RPMI8226 (cell line): Measurements from ENCODE around the gene OSGIN1.

ENCODE experiments used
- DNase-seq: peaks from one replicate; pipeline ENCODE4 v3.0.0-alpha.2; 2015

Gene OSGIN1

DNA sequence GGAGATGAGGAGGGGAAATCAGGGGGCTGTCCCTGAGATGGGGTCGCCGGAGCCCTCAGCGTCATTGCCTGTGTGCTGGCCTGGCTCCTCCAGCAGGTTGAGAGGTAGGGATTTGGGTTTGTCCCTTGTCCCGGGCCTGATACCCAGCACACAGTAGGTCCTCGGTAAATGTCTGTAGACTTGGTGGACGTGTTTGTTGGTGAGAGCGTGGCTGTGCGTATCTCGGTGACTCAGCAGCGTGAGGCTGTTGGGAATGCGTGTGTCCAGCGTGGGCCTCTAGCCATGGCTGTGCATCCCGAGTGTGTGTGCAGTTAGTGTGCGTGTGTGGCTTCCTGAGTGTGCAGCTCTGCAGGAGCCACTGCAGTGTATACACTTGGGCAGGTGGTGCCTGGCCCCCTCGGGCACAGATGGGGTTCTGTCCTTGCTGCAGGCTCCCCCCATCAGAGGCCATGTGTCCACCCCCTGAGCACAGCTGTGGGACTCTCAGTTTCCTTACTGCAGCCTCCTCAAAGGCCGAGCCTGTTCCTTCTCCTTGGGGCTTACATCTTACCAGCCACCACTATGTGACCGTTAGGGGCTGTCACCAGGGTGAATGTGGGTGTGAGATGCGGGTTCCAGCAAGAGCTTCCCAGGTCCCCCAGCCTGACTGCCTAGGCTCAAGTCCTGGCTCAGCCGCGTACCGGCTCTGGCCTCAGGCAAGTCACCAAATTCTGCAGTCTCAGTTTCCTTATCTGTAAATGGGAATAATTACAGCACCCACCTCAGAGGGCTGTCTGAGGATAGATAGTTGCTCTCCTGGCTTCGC, 20.7 kb downstream of the OSGIN1 start:
- DNase-seq: no peak

DNA sequence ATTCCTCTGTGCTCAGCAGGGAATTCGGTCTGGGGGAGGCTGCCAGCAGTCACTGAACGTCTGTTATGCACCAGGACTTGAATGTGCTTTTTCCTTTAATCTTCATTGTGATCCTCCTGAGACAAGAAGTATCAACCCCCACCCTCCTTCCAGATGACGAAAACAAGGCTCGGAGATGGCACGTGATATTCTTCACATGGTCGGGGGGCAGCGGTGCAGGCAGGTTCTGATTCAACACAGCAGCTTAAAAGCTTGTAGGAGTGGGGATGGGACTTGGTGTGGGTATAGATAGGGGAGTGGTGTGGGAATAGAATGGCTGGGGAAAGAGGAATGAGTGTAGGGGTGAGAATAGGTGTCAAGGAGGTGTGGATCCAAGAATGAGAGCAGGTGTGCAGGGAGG, 21.4 kb downstream of the OSGIN1 start:
- DNase-seq: no peak

DNA sequence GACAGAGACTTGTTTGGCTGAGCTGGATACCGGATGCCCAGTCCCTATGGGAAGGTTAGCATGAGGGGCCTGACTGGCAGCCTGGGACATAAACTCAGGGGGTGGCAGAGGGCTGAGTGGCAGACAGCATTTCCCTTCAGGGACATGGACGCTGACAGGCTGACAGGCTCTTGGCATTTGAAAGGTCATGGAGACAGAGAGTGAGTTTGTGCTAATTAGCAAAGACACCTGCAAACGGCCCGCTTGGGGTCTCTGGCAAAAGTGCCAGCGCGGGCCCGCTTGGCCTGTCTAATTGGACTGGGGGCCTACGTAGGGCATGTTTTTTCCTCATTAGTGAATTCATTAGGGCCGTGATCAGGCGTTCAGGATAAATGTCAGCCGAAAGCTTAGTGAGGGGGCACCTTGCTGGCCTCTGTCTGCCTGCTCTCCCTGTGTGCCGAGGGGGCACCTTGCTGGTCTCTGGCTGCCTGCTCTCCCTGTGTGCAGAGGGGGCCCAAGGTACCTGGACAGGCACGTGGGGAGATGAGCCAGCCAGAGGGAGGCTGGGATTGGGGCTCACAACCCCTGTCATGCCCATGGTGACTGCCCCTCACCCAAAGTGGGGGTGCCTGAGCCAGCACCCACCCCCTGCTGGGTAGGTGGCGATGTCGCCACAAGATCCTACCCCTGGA, 22.7 kb downstream of the OSGIN1 start:
- no peak for DNase-seq

DNA sequence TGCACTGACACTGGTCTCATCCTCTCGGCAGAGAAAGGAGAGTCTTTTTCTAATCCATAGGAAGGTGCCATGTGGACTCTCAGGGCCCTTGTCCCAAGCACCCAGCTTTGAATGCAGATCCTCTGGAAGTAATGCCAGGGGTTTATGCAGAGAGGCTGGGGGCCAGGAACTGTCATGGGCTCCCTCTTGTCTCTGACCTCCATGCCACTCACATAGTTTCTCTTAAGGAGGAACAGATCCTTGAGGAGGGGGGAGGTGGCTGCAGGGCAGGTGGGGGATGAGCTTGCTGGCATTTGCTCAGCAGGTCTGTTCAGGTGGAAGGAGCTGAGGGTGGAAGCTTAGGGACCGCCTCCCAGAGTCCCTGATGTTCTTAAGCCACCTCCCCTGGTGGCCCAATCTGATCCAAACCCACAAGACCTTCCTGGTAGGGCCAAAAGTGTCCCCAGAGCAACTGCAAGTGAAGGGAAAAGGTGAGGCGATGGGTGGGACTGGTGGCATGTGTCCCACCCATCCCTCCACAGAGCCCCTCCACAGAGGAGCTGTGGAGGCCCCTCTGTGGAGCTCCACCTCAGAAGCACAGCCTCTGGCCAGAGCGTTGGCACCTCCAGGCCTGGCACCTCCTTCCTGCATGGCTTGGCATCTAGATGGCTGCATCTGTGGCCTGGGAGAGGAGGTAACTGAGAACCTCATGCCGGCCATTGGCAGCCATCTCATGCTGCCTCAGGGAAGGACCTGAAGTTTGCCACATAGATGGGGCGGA, 24.2 kb downstream of the OSGIN1 start:
- DNase-seq: no peak

DNA sequence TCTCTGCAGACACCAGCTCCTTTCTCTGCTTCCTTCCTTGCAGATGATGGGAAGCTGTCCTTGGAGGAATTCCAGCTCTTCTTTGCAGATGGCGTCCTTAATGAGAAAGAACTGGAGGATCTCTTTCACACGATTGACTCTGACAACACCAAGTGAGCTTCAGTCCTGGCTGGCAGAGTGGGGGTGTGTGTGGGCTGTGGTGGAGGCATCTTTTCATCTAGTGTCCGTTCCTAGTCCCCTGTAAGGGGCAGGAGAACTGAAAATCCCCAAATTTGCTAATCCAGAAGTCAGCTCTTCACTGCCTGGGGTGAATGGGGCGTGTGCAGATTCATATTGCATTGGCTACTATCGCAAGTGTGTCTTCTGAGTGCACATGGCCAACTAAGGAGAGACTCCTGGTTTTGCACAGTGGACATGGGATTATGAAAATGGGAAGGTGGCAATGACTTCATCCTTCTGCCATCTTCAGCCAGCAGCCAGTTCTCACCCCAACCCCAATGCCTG, 25.4 kb downstream of the OSGIN1 start:
- no peak for DNase-seq

DNA sequence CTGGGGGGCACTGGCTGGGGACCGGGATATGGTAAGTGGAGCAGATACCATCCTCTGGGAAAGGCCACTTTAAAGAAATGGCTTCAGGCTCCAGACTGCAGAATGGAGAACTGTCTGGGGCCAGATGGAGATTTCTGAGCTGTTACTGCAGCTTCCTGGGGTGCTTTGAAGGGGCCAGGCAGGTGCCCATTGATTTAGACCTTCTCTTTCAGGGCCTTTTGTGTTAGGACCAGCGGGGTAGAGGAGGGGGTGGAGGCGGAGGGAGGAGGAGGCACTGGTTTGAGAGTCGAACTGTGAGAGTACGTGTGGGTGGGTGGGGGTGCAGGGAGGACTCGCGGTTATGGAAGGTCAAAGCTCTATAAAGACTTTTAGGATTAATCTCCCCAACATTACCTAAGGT, 26.4 kb downstream of the OSGIN1 start:
- DNase-seq: no peak

- DNase-seq: no peak
Observed at GRCh38 chr16:83980794-83981193, 27.8 kb downstream of the OSGIN1 start.

DNA sequence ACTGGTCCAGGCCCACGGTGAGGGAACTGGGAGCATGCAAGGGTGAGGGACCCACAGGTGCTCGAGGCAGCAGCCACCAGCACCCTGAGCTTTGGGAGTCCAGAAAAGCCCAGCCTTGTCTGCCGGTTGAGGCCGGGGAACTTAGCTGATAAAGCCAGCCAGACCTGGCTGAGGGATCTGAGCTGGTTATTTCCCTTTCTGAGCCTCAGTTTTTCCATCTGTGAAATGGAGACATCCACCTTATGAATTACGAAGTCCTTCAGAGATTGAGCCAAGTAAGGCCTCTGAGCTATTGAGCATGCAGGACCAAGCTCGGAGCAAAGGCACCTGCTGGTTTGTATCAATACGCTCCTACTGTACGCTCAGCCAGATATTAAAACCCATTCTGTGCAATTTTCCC, 28.8 kb downstream of the OSGIN1 start:
- DNase-seq: no peak

GRCh38 chr16:83983491-83983890, 30.5 kb downstream of the OSGIN1 start:
- no peak for DNase-seq

- DNase-seq: no peak
Observed at GRCh38 chr16:83989300-83989699, 36.3 kb downstream of the OSGIN1 start.

- no peak for DNase-seq
Observed at GRCh38 chr16:83990492-83990891, 37.5 kb downstream of the OSGIN1 start.

DNA sequence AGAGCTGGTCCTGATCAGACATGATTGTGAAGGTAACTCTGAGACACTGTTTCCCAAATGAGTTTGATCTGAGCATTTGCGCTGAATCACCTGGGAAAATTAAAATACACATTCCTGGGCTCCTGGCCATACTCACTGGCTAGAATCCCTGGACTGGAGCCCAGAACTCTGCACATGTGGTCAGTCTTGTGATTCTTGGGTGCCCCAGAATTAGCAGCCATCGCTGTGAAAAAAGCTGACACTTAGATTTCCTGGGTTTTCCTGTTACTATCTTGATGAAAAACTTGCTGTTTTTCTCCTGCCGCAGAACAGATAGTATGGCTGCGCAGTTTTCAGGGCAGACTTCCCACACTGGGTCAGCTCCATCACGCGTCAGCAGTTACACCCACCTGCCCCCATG, 39.6 kb downstream of the OSGIN1 start:
- peak; percentile 91 for DNase-seq

- DNase-seq: no peak
Observed at GRCh38 chr16:83994087-83994486, 41.0 kb downstream of the OSGIN1 start.

- DNase-seq: no peak
Observed at GRCh38 chr16:83994703-83995102, 41.7 kb downstream of the OSGIN1 start.

DNA sequence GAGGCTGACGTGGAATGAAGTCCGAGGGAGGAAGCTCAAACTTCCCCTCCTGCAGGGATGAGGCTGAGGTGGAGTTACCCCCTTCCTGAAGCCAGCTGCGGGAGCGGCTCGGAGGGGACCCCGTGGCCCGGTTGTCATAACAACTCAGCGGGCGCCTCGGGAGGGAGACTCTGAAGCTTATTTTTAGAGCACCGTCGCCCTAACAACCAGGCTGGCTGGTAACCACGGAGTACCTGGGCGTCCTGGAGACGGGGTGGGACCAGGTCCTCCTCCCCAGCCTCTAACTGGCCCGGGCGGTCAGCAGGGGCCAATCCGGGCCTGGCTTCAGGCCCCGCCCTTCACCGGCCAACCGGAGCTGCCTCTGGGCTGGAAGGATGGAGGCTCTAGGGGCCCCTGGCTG, 42.7 kb downstream of the OSGIN1 start:
- peak; percentile 37 for DNase-seq

- no peak for DNase-seq
Observed at GRCh38 chr16:83996481-83997252, 43.6 kb downstream of the OSGIN1 start.

DNA sequence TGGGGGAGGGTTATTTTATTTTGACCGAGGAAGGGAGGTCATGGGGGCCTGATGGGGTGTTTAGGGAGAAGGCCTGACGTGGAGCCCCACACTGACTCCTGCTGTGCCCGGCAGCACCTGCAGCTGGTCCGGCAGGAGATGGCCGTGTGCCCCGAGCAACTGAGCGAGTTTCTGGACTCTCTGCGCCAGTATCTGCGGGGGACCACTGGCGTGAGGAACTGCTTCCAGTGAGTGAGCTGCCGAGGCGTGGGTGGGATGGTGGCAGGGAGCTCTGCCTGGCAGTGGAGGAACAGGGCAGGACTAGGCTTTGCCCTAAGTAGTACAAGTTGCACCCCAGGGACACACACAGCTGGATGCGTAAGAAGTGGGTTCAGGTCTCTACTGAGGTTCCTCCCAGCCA, 45.1 kb downstream of the OSGIN1 start:
- no peak for DNase-seq

DNA sequence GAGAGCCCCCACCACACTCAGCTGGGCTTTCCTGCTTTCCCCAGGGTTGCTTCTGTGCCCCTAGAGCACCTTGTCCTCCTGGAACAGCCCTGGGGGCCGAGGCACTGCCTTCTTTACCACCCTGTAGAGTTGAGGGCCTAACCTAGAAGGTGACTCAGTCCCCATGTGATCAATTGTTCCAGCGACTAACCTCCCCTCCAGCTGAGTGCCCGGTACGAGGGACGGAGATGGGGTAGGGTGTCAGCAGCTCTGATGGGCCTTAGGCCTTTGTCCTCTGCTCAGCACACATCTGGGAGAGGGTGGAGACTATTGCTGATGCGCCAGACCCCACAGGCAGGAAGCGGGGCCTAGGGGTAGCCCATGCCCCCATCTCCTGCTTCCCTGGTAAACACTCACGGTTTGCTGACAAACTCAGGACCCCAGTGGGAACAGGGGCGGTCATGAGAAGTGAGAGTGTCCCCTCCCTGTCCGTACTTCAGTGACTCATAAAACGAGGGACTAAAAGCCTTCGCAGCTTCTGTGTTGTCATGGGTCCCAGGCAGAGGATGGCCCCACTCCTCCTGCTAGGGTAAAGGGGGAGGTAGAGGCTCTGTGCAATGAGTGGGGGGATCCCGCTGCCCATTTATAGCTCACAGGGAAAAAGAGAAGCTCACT, 48.1 kb downstream of the OSGIN1 start:
- no peak for DNase-seq

DNA sequence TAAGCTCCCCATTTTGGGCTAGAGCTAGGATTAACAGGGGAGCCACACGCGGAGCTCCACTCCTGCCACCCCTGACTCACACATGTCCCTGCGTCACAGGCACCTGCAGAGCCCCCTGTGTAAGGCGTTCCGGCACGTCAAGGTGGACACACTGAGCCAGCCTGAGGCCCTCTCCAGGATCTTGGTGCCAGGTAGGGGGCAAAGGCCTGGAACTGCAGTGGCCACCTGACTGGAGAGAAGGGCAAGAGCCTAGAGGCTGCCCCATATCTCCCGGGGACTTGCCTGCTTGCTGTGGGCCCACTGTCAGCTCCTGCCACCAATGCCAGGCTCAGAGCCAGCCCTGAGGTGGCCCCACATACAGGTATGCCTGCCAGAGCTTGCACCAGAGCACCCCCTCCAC, 48.7 kb downstream of the OSGIN1 start:
- no peak for DNase-seq

DNA sequence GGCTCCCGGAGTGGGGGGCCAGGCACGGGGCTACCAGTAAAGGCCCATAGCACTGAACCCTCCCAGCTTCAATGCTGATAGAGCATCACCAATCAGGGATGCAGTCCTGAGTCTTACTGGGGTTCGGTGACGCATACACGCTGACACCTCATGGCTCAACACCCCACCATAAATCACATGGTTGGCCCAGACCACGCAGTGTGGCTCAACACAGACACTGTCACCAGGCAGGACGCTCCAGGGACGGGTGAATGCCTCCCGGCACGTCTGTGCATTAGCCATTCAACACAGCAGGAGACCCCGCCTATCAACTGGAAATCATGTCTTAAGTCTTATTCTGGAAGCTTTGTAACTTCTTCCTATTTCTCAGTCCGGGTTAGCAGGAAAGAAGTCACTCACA, 50.0 kb downstream of the OSGIN1 start:
- DNase-seq: no peak

DNA sequence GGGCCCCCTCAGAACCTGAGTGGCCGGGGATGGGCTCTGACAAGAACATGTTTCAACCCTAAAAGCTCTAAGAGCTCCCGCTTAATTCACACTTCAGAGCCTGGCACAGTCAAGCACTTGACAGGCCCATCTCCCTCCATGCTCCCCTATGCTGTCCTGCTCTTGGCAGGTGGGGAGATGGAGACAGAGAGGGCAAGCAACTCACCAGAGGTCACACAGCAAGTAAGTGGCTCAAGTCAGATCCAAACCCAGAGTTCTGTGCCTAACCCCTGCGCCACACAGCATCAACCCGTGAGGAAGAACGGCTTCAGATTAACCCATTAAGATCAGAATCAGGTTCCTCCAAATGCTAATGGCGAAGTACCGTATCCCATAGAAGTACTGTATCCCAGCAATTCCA, 51.4 kb downstream of the OSGIN1 start:
- DNase-seq: no peak

GRCh38 chr16:84005391-84005790, 52.4 kb downstream of the OSGIN1 start:
- no peak for DNase-seq
